DOHH2 (cell line): ENCODE measurements around the gene ABCC12.

Source experiments
- H3F3A ChIP-seq: fragments of 200-600 bp; sonication (generic), shearing (Covaris generic); 2 replicates; pipeline ENCODE4 v1.6.0; 2016; ENCODE audit warnings: antibody characterized with exemption, mild to moderate bottlenecking; ENCODE audit not compliant: control insufficient read depth, insufficient read depth
- H3K27ac ChIP-seq: fragments of 200-600 bp; sonication (generic); 2 replicates; pipeline ENCODE4 v1.5.1; 2014; ENCODE audit warnings: low read depth, mild to moderate bottlenecking, low read length, moderate library complexity
- H3K27me3 ChIP-seq: fragments of 200-600 bp; sonication (generic); 2 replicates; pipeline ENCODE4 v1.6.1; 2014; ENCODE audit warnings: mild to moderate bottlenecking, low read length, mixed read lengths; ENCODE audit not compliant: control insufficient read depth
- H3K36me3 ChIP-seq: fragments of 200-600 bp; sonication (generic); 2 replicates; pipeline ENCODE4 v1.6.1; 2014; ENCODE audit warnings: mild to moderate bottlenecking, low read length, moderate library complexity, mixed read lengths; ENCODE audit not compliant: control insufficient read depth
- H3K4me1 ChIP-seq: fragments of 200-600 bp; sonication (generic); 2 replicates; pipeline ENCODE4 v1.6.1; 2014; ENCODE audit warnings: mild to moderate bottlenecking, low read length, mixed read lengths; ENCODE audit not compliant: control insufficient read depth
- H3K4me2 ChIP-seq: fragments of 200-600 bp; sonication (generic); 2 replicates; pipeline ENCODE4 v1.6.0; 2014; ENCODE audit warnings: mild to moderate bottlenecking, low read length, moderate library complexity
- H3K4me3 ChIP-seq: fragments of 200-600 bp; sonication (generic); 2 replicates; pipeline ENCODE4 v1.5.1; 2014; ENCODE audit warnings: mild to moderate bottlenecking, low read length, mixed read lengths
- H3K79me2 ChIP-seq: fragments of 200-600 bp; sonication (generic); 2 replicates; pipeline ENCODE4 v1.6.1; 2014; ENCODE audit warnings: mild to moderate bottlenecking, low read length, mixed read lengths; ENCODE audit not compliant: control insufficient read depth
- H3K9me2 ChIP-seq: fragments of 200-600 bp; sonication (generic); replicated peaks from 2 replicates; pipeline ENCODE4 v1.6.1; 2014; ENCODE audit warnings: mild to moderate bottlenecking, low read length, mixed read lengths; ENCODE audit not compliant: control insufficient read depth
- H3K9me3 ChIP-seq: fragments of 200-600 bp; sonication (generic); 2 replicates; pipeline ENCODE4 v1.6.1; 2014; ENCODE audit warnings: antibody characterized with exemption, low read length, mixed read lengths; ENCODE audit not compliant: control insufficient read depth, insufficient read depth
- H4K20me1 ChIP-seq: fragments of 200-600 bp; sonication (generic); 2 replicates; pipeline ENCODE4 v1.6.0; 2014; ENCODE audit warnings: low read depth, mild to moderate bottlenecking, antibody characterized with exemption, low read length, moderate library complexity; ENCODE audit not compliant: control insufficient read depth, insufficient read depth
- CTCF ChIP-seq: fragments of 200-600 bp; sonication (generic); IDR thresholded peaks from one replicate; pipeline ENCODE4 v1.5.1; 2014; ENCODE audit warnings: antibody characterized with exemption, mild to moderate bottlenecking, low read depth, low read length; ENCODE audit not compliant: poor library complexity, severe bottlenecking
- EZH2phosphoT487 ChIP-seq: fragments of 200-600 bp; sonication (generic); IDR thresholded peaks from 2 replicates; pipeline ENCODE4 v1.6.1; 2017; ENCODE audit warnings: borderline replicate concordance, mild to moderate bottlenecking, antibody characterized with exemption, low read length, moderate library complexity, mixed read lengths

The ABCC12 gene

GRCh38 chr16:48162839-48163410 lies 7.1 kb upstream of the ABCC12 start:
- Histone ChIP-seq H3K4me2 (no peak overlapping the region), H3K4me3 (no peak overlapping the region), H3K27ac (no peak overlapping the region), H3F3A (no peaks in the 10 kb centered on the region), H3K27me3 (peaks cover 6% of the 10 kb centered on the region; the same call in 1 of the 2 replicates), H4K20me1 (no peaks in the 10 kb centered on the region), H3K36me3 (no peaks in the 10 kb centered on the region), H3K9me3 (no peaks in the 10 kb centered on the region), H3K9me2 (no peaks in the 10 kb centered on the region), H3K4me1 (peaks cover 5% of the 10 kb centered on the region), H3K79me2 (no peaks in the 10 kb centered on the region)
- no peak for TF ChIP-seq EZH2phosphoT487
- no peak for TF ChIP-seq CTCF

- Histone ChIP-seq H3K27ac (no peak overlapping the region), H3K79me2 (no peaks in the 10 kb centered on the region), H3K4me3 (no peak overlapping the region), H3K4me1 (peaks cover 8% of the 10 kb centered on the region), H3K9me3 (no peaks in the 10 kb centered on the region), H4K20me1 (no peaks in the 10 kb centered on the region), H3K36me3 (no peaks in the 10 kb centered on the region), H3K27me3 (peaks cover 16% of the 10 kb centered on the region), H3K9me2 (no peaks in the 10 kb centered on the region), H3K4me2 (no peak overlapping the region), H3F3A (no peaks in the 10 kb centered on the region)
- TF ChIP-seq EZH2phosphoT487 = no peak
Observed at GRCh38 chr16:48161906-48162305, 6.1 kb upstream of the ABCC12 start.

GRCh38 chr16:48160575-48160974 lies 4.8 kb upstream of the ABCC12 start:
- Histone ChIP-seq H3K27ac (no peak overlapping the region), H3K4me2 (no peak overlapping the region), H3K9me3 (no peaks in the 10 kb centered on the region), H3F3A (no peaks in the 10 kb centered on the region), H3K9me2 (no peaks in the 10 kb centered on the region), H4K20me1 (no peaks in the 10 kb centered on the region), H3K4me1 (peaks cover 10% of the 10 kb centered on the region), H3K4me3 (no peak overlapping the region), H3K27me3 (peaks cover 17% of the 10 kb centered on the region), H3K36me3 (no peaks in the 10 kb centered on the region), H3K79me2 (no peaks in the 10 kb centered on the region)
- TF ChIP-seq CTCF (no peak), EZH2phosphoT487 (no peak)

GRCh38 chr16:48158296-48158695 lies 2.5 kb upstream of the ABCC12 start:
- Histone ChIP-seq H3K36me3 (no peaks in the 10 kb centered on the region), H3K4me3 (no peak overlapping the region), H3K27ac (no peak overlapping the region), H4K20me1 (no peaks in the 10 kb centered on the region), H3K9me3 (no peaks in the 10 kb centered on the region), H3K9me2 (no peaks in the 10 kb centered on the region), H3F3A (no peaks in the 10 kb centered on the region), H3K4me1 (peaks cover 6% of the 10 kb centered on the region), H3K79me2 (no peaks in the 10 kb centered on the region), H3K4me2 (no peak overlapping the region), H3K27me3 (peaks cover 17% of the 10 kb centered on the region)
- TF ChIP-seq CTCF (no peak), EZH2phosphoT487 (no peak)
